SK-N-MC (cell line): ENCODE data around the gene DHX32.

Experiments
- EZH2 ChIP-seq: fragments of 200-600 bp; sonication (generic); IDR thresholded peaks from one replicate; pipeline ENCODE4 v1.6.1; 2017; ENCODE audit warnings: antibody characterized with exemption
- FOXP2 ChIP-seq: optimal IDR thresholded peaks from 2 replicates; pipeline ENCODE3; 2011; ENCODE audit warnings: mild to moderate bottlenecking, moderate library complexity; ENCODE audit not compliant: insufficient read depth; ENCODE audit errors: extremely low read length, control extremely low read depth
- POLR2AphosphoS5 ChIP-seq: IDR thresholded peaks from 2 replicates; pipeline ENCODE4 v1.6.1; 2012; ENCODE audit warnings: mild to moderate bottlenecking, low read depth, low read length, borderline replicate concordance

DNA sequence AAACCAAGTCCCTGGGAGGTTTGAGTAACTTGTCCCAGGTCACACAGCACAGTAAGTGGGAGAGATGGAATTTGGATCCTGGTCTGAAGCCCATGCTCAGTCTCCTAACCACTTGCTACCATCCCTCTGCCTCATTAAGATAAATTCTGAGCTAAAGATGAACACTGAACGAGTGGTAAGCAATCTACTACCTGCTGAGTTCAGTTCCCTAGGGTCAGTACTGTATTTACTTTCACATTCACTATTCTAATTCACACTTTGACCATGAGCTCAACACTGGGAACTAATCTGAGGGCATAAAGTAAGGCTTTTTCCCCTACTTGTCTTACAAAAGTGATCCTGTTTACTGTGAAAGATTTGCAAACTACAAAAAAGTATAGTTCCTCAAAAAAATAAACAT lies 60.4 kb downstream of the DHX32 start:
- TF ChIP-seq FOXP2, result no peak
- TF ChIP-seq POLR2AphosphoS5, result no peak
- TF ChIP-seq EZH2, result no peak
